ENCODE results near the gene MCM3.
A peak's percentile ranks its signal among the peaks of the same experiment; 100 is the strongest.

MCM3 gene

DNA sequence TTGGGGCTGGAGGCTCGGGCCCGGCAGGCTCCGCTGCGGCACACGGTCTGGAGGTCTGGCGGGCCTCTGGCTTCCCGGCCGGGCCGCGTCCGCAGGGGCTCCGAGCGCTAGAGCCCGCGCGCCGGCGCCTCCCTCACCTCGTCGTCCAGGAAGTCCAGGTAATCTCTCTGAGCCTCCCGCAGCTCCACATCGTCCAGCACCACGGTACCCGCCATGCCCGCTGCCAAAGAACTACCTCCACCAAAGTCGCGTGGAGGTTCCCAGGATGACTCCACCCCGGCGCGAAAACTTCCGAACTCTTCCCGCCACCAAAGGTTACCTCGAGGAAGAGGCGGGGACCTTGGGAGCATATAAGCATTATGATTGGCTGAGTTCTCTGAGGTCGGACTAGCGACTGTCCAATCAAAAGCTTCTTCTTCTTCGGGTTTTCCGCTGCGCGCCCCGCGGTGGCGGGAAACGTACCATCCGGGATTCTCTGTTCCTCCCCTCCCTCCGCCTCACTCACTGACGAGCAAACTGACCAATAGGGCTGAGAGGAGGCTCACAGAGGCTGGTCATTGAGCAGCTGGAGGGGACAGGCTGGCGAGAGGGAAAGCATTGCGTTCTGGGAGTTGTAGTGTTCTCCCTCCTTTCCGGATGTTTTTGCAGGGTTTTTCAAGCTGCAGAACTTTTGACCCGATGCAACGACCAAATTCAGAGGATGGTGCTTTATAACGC is at the start of gene MCM3:
Gene MCM3 (minus strand): TSS at position 283 of the 717 bp plus-strand sequence. CDS start 68 bp downstream, at position 215.
- H3K4me3 ChIP-seq (ENCODE audit: low read depth, low read length), result peak within 1 kb of the TSS; percentile 96
- TF ChIP-seq, protein P1, sequence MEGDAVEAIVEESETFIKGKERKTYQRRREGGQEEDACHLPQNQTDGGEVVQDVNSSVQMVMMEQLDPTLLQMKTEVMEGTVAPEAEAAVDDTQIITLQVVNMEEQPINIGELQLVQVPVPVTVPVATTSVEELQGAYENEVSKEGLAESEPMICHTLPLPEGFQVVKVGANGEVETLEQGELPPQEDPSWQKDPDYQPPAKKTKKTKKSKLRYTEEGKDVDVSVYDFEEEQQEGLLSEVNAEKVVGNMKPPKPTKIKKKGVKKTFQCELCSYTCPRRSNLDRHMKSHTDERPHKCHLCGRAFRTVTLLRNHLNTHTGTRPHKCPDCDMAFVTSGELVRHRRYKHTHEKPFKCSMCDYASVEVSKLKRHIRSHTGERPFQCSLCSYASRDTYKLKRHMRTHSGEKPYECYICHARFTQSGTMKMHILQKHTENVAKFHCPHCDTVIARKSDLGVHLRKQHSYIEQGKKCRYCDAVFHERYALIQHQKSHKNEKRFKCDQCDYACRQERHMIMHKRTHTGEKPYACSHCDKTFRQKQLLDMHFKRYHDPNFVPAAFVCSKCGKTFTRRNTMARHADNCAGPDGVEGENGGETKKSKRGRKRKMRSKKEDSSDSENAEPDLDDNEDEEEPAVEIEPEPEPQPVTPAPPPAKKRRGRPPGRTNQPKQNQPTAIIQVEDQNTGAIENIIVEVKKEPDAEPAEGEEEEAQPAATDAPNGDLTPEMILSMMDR (IDR thresholded peaks at IDR 0.05; ENCODE audit: low read depth, low read length, missing control alignments), result no peak
- DNase-seq (ENCODE audit: low read depth), result peak; percentile 99

DNA sequence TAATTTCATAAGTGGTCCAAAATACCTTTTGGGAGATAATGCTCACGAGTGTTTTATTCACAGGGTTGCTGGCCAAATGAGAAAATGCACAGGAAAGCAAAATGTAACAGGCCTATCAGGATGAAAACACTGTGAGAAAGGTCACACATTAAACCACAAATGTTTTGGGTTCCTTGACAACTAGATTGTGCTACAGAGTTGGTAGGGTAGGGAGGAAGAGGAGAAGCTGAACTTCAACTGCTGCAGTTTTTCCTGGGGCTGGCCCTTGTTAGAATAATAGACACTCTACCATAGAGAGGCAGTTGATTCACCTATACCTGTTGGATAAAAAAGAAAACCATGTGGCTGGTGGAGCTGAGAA is 49.3 kb upstream of the MCM3 start:
- TF ChIP-seq, protein P1 (IDR thresholded peaks at IDR 0.05; ENCODE audit: low read depth, low read length, missing control alignments), result no peak
- DNase-seq (ENCODE audit: low read depth), result no peak
- no peak overlapping the region for H3K4me3 ChIP-seq (ENCODE audit: low read depth, low read length)

DNA sequence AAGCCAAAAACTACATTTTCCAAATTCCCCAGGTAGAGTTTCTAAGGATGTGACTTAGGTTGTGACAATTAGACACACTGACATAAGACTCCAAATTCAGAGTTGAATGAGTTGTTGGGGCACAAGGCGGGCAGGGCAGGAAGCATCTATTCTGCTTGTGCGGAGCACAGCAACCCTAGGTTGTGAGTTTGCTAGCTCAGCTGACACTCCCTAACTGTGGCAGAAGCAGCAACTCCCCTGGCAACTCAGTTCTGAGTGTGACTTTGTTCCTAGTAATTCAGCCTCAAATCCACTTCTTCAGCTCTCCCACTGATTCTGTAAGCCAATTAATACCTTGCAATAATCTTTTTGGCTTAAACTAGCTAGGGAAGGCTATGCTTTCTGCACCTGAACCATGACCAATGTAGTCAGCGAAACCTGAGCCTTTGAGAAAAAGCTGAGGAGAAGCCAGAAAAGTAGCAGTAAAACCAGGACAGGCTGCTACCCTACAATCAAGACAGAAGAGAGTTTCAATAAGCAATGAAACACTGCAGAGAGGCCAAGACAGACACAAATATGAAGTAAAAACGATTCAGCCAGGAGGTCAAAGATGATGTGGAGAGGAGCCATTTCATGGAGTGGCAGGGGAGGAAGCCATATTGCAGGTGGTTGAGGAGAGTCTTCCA is 47.4 kb upstream of the MCM3 start:
- TF ChIP-seq, protein P1 (IDR thresholded peaks at IDR 0.05; ENCODE audit: low read depth, low read length, missing control alignments), result no peak
- no peak for DNase-seq (ENCODE audit: low read depth)
- H3K4me3 ChIP-seq (ENCODE audit: low read depth, low read length), result no peak overlapping the region

DNA sequence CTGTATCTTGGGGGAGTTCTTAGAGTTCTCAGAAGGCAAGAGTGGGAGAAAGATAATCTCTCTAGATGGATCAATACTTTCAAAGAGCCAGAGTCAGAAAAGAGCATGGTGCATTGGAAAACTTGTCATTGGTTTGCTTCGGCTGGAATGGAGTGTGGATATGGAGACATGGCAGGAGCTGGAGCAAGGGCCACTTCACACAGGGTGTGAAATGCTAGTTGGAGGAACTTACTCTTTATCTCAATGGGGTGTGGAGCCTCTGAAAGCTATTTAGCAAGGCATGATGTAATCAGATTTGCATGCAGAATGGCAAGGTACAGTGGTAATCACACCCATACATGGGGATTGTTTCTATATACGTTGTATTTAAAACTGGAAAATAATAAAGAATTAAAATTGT is 45.9 kb upstream of the MCM3 start:
- TF ChIP-seq, protein P1 (IDR thresholded peaks at IDR 0.05; ENCODE audit: low read depth, low read length, missing control alignments), result no peak
- no peak overlapping the region for H3K4me3 ChIP-seq (ENCODE audit: low read depth, low read length)
- DNase-seq (ENCODE audit: low read depth), result no peak

DNA sequence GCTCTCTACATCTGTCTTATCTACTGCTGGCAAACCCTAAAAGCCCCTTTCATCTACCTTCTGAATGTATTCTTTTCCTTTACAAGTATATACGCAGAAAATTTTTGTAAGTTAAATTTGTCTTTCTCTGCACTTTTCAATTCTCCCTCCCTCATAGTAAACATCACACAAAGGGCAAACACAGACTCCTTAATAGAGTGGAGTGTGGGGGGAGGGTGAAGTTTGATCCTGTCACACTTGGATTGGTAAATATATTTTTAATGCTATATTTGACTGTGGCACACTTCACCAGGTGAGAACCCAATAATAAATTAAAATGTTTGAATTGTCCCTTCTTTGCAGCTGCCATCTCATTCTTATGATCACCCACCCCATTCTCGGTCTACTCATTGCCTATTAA is 44.2 kb upstream of the MCM3 start:
- H3K4me3 ChIP-seq (ENCODE audit: low read depth, low read length), result no peak overlapping the region
- TF ChIP-seq, protein P1 (IDR thresholded peaks at IDR 0.05; ENCODE audit: low read depth, low read length, missing control alignments), result no peak
- no peak for DNase-seq (ENCODE audit: low read depth)

DNA sequence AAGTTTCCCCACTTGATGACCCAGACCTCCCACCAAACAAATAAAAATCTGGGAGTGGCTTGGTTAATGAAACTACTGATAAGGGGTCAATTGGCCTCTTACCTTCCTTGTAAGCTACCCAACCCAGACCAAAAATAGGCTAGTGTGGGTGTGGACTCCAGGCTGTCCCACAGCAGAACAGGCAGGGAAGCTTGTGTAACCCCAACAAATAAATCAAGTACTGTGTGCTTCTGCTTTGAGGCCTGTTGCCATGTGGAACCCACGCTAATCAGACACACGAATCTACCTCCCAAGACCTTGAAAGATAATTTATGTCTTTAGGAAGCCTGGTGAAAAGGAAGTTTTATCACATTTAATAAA is 43.7 kb upstream of the MCM3 start:
- no peak for DNase-seq (ENCODE audit: low read depth)
- no peak overlapping the region for H3K4me3 ChIP-seq (ENCODE audit: low read depth, low read length)
- TF ChIP-seq, protein P1 (IDR thresholded peaks at IDR 0.05; ENCODE audit: low read depth, low read length, missing control alignments), result no peak

Measured in GM12864 (cell line).